Astrocyte (in vitro differentiated cells and primary cell): ENCODE data around the gene SLC17A5. TPM values are rescaled to one million over a fixed set of nuclear protein-coding genes. Genes with fewer than 3 reads are reported as not detected.

Experiments
- DNase-seq: peaks from one replicate; pipeline ENCODE4 v3.0.0-alpha.2; 2010; ENCODE audit warnings: low read depth
- FAIRE-seq: peaks from 2 replicates; lab custom pipeline; 2011; peaks lifted over from hg19 to GRCh38; lab: Jason Lieb, UNC
- H2AFZ ChIP-seq: 2 replicates; pipeline ENCODE4 v1.6.0; 2012; ENCODE audit warnings: low read depth, low read length, inconsistent platforms
- H3K27ac ChIP-seq: 2 replicates; pipeline ENCODE4 v1.5.1; 2011; ENCODE audit warnings: low read depth, low read length, inconsistent platforms
- H3K27me3 ChIP-seq: 2 replicates; pipeline ENCODE4 v1.6.0; 2011; ENCODE audit warnings: low read length, inconsistent platforms; ENCODE audit not compliant: insufficient read depth
- H3K36me3 ChIP-seq: 2 replicates; pipeline ENCODE4 v1.5.1; 2011; ENCODE audit warnings: low read length, inconsistent platforms; ENCODE audit not compliant: insufficient read depth
- H3K4me1 ChIP-seq: 2 replicates; pipeline ENCODE4 v1.5.1; 2011; ENCODE audit warnings: low read length, inconsistent platforms; ENCODE audit not compliant: insufficient read depth
- H3K4me2 ChIP-seq: 2 replicates; pipeline ENCODE4 v1.6.0; 2012; ENCODE audit warnings: low read length, inconsistent platforms
- H3K4me3 ChIP-seq: 2 replicates; pipeline ENCODE4 v1.5.1; 2011; ENCODE audit warnings: low read depth, mild to moderate bottlenecking, low read length, inconsistent platforms; ENCODE audit not compliant: insufficient read depth
- H3K79me2 ChIP-seq: 2 replicates; pipeline ENCODE4 v1.6.0; 2012; ENCODE audit warnings: mild to moderate bottlenecking, low read length, inconsistent platforms; ENCODE audit not compliant: insufficient read depth
- H3K9ac ChIP-seq: 2 replicates; pipeline ENCODE4 v1.6.0; 2012; ENCODE audit warnings: mild to moderate bottlenecking, low read length, inconsistent platforms
- H3K9me3 ChIP-seq: 2 replicates; pipeline ENCODE4 v1.5.1; 2012; ENCODE audit warnings: low read depth, mild to moderate bottlenecking, low read length, inconsistent platforms; ENCODE audit not compliant: insufficient read depth
- H4K20me1 ChIP-seq: 2 replicates; pipeline ENCODE4 v1.6.0; 2012; ENCODE audit warnings: low read length, inconsistent platforms; ENCODE audit not compliant: insufficient read depth
- H3K27ac Mint-ChIP-seq: one replicate; pipeline ENCODE4 v1.8.0; 2021; ENCODE audit warnings: mild to moderate bottlenecking, mixed read lengths; ENCODE audit not compliant: unreplicated experiment
- H3K27me3 Mint-ChIP-seq: one replicate; pipeline ENCODE4 v1.8.0; 2021; ENCODE audit warnings: low read depth, mixed read lengths; ENCODE audit not compliant: unreplicated experiment
- H3K36me3 Mint-ChIP-seq: one replicate; pipeline ENCODE4 v1.8.0; 2021; ENCODE audit warnings: low read depth, mixed read lengths; ENCODE audit not compliant: unreplicated experiment
- H3K4me1 Mint-ChIP-seq: one replicate; pipeline ENCODE4 v1.8.0; 2021; ENCODE audit warnings: low read depth, mixed read lengths; ENCODE audit not compliant: unreplicated experiment
- H3K4me3 Mint-ChIP-seq: one replicate; pipeline ENCODE4 v1.8.0; 2021; ENCODE audit warnings: mild to moderate bottlenecking, moderate library complexity, mixed read lengths; ENCODE audit not compliant: unreplicated experiment
- H3K9me3 Mint-ChIP-seq: one replicate; pipeline ENCODE4 v1.8.0; 2021; ENCODE audit warnings: mild to moderate bottlenecking, mixed read lengths; ENCODE audit not compliant: unreplicated experiment
- CTCF ChIP-seq: IDR thresholded peaks from 2 replicates; pipeline ENCODE4 v1.5.1; 2011; ENCODE audit warnings: low read depth, mild to moderate bottlenecking, inconsistent platforms, low read length, moderate library complexity; ENCODE audit not compliant: insufficient read depth
- EZH2 ChIP-seq: IDR thresholded peaks from 2 replicates; pipeline ENCODE4 v1.6.1; 2012; ENCODE audit warnings: mild to moderate bottlenecking, low read length, inconsistent platforms; ENCODE audit not compliant: insufficient read depth
- total RNA-seq: library from RNA; stranded (reverse); gene quantifications from 2 replicates; pipeline ENCODE4 v1.2.1, GENCODE V29; 2021

Gene SLC17A5
- total RNA-seq, 1 donor from 2014 or later: 25.5 TPM

DNA sequence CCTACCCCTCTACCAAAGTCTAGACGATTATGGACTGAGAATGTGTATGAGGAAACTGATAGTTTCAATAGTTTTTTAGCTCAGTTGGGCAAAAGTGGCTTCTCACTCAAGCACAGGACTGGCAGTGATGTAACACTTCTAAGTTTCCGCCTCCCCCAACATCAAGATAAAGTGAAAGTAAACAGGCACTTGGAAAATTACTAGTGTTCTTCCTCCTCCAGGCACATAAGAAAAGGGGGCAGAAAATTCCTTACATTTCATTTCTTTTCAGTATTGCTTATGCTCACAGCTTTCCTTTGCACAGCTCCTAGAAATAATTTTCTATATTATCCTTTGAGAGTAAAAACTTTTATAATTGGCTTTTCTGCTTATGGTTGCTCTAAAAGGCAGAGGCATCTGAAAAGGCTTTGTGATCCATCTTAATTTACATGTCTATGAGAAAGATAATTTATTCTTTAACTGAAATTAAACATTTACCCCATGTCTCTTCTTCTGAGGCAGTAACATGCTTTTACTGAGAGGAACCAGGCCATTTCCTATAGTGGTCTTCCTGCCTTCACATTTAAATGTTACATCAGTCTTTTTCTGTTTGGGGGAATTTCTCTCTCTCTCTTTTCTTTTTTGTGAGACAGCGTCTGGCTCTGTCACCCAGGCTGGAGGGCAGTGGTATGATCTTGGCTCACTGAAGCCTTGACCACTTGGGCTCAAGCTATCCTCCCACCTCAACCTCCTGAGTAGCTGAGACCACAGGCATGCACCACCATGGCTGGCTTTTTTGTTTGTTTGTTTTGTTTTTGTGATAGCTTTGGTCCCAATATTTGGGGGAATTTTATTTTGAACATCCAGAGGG is 68.0 kb downstream of the SLC17A5 start:
- FAIRE-seq: no peak
- no peak for TF ChIP-seq CTCF
- no peak for TF ChIP-seq EZH2
- H3K36me3 ChIP-seq: no peaks in the 10 kb centered on the region
- no peaks in the 10 kb centered on the region for H4K20me1 ChIP-seq
- H2AFZ ChIP-seq: peak overlapping the region; percentile 79
- H3K4me3 ChIP-seq: peak overlapping the region; percentile 46
- Mint-ChIP-seq H3K4me3 (peak overlapping the region; percentile 78), H3K27ac (peak overlapping the region; percentile 98), H3K36me3 (no peaks in the 10 kb centered on the region), H3K27me3 (no peaks in the 10 kb centered on the region), H3K9me3 (peaks cover 4% of the 10 kb centered on the region), H3K4me1 (peaks cover 19% of the 10 kb centered on the region)
- no peaks in the 10 kb centered on the region for H3K9me3 ChIP-seq
- peak; percentile 78 for DNase-seq
- peaks cover 22% of the 10 kb centered on the region for H3K4me1 ChIP-seq
- H3K27ac ChIP-seq: peak overlapping the region; percentile 83
- no peaks in the 10 kb centered on the region for H3K27me3 ChIP-seq
- H3K79me2 ChIP-seq: no peaks in the 10 kb centered on the region
- H3K9ac ChIP-seq: peak overlapping the region; percentile 76
- H3K4me2 ChIP-seq: peak overlapping the region; percentile 83

- no peaks in the 10 kb centered on the region for H4K20me1 ChIP-seq
- no peaks in the 10 kb centered on the region for H3K27me3 ChIP-seq
- Mint-ChIP-seq H3K4me3 (peak overlapping the region; percentile 80), H3K4me1 (peaks cover 35% of the 10 kb centered on the region), H3K27ac (peak overlapping the region; percentile 99), H3K9me3 (peaks cover 4% of the 10 kb centered on the region), H3K27me3 (no peaks in the 10 kb centered on the region), H3K36me3 (peaks cover 1% of the 10 kb centered on the region)
- H3K4me1 ChIP-seq: peaks cover 35% of the 10 kb centered on the region
- H3K36me3 ChIP-seq: no peaks in the 10 kb centered on the region
- no peaks in the 10 kb centered on the region for H3K79me2 ChIP-seq
- FAIRE-seq: no peak
- TF ChIP-seq CTCF: no peak
- no peak for TF ChIP-seq EZH2
- H3K4me3 ChIP-seq: peak overlapping the region; percentile 58
- peak overlapping the region; percentile 84 for H3K4me2 ChIP-seq
- H3K9me3 ChIP-seq: no peaks in the 10 kb centered on the region
- H3K27ac ChIP-seq: peak overlapping the region; percentile 99
- no peak for DNase-seq
- H2AFZ ChIP-seq: no peak overlapping the region
- H3K9ac ChIP-seq: peak overlapping the region; percentile 92
Measured at GRCh38 chr6:73581293-73581692, 72.5 kb downstream of the SLC17A5 start.
